HL-60 (cell line): ENCODE results near the gene KANK3.

ENCODE experiments used
- DNase-seq, 2 experiments: peaks; one replicate each; pipeline ENCODE4 v3.0.0-alpha.2; 2010 to 2020; ENCODE audit warnings: low read depth in 1 of 2, low spot score in 1 of 2
- H3K27ac ChIP-seq: fragments of 250-450 bp; sonication (Bioruptor Pico); replicated peaks from 2 replicates; pipeline ENCODE4 v1.5.1; 2020; ENCODE audit warnings: mild to moderate bottlenecking, moderate library complexity
- H3K27me3 ChIP-seq: fragments of 250-450 bp; sonication (Bioruptor Pico); 2 replicates; pipeline ENCODE4 v1.5.1; 2021; ENCODE audit warnings: mild to moderate bottlenecking, moderate library complexity; ENCODE audit not compliant: insufficient read depth, poor library complexity, severe bottlenecking
- H3K4me3 ChIP-seq: replicated peaks from 2 replicates; pipeline ENCODE4 v1.5.1; 2011; ENCODE audit warnings: mild to moderate bottlenecking, control low read depth, low read length; ENCODE audit not compliant: insufficient read depth
- GABPA ChIP-seq: IDR thresholded peaks from 2 replicates; pipeline ENCODE4 v1.6.1; 2012; ENCODE audit warnings: low read depth
- POLR2AphosphoS5 ChIP-seq: IDR thresholded peaks from 2 replicates; pipeline ENCODE4 v1.6.1; 2012; ENCODE audit warnings: low read depth
- SPI1 ChIP-seq: IDR thresholded peaks from 2 replicates; pipeline ENCODE4 v1.6.1; 2012; ENCODE audit warnings: low read depth, mild to moderate bottlenecking, borderline replicate concordance
- TF ChIP-seq, protein P1 (sequence below): IDR thresholded peaks from one replicate; pipeline ENCODE4 v1.5.1; 2011; ENCODE audit warnings: low read length, control low read depth, inconsistent platforms; ENCODE audit not compliant: insufficient read depth
- TF ChIP-seq, protein P2 (sequence below): IDR thresholded peaks from 2 replicates; pipeline ENCODE4 v1.6.1; 2012; ENCODE audit warnings: low read depth; ENCODE audit not compliant: insufficient replicate concordance

KANK3 gene

DNA sequence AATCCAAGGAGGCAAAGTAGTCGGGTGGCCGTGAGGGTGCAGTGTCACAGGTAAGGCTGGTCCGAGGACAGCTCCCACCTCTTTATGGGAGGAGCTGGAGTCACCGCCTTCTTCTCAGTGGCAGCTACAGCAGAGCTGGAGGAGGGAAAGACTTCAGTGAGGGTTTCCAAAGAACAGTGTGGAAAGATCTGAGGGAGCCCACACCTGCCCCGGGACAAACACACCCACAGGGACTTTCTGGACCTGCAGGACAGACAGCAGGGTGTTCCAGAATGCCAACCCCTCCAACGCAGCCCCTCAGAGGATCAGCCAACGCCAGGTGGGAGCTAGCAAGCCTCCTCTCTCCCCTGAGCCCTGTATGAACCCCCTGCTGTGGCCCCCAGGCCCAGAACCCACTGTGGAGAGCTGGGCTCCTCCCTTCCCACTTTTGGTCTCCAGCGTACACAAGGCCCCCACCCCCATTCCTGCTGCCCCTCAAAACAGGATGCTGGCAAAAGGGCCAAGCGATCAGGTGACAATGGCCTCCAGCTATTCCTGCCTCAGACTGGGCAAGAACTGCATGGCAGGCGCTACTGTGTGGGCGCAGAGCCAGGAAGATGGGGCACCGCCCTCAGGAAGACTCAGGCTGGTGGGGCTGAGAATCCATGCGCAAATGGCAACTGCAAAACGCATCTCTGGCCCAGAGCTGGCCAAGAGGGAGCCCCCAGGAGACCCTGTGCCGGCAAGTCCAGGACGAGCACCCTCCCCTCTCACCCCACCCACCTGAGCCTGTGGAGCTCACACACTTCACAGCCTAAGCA, 31.4 kb downstream of the KANK3 start:
- no peak for DNase-seq
- Histone ChIP-seq H3K27me3 (no peaks in the 10 kb centered on the region), H3K4me3 (no peak overlapping the region), H3K27ac (no peak overlapping the region)
- TF ChIP-seq POLR2AphosphoS5 (no peak), SPI1 (no peak), GABPA (no peak)
- TF ChIP-seq, protein P1, sequence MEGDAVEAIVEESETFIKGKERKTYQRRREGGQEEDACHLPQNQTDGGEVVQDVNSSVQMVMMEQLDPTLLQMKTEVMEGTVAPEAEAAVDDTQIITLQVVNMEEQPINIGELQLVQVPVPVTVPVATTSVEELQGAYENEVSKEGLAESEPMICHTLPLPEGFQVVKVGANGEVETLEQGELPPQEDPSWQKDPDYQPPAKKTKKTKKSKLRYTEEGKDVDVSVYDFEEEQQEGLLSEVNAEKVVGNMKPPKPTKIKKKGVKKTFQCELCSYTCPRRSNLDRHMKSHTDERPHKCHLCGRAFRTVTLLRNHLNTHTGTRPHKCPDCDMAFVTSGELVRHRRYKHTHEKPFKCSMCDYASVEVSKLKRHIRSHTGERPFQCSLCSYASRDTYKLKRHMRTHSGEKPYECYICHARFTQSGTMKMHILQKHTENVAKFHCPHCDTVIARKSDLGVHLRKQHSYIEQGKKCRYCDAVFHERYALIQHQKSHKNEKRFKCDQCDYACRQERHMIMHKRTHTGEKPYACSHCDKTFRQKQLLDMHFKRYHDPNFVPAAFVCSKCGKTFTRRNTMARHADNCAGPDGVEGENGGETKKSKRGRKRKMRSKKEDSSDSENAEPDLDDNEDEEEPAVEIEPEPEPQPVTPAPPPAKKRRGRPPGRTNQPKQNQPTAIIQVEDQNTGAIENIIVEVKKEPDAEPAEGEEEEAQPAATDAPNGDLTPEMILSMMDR, result no peak
- TF ChIP-seq, protein P2, sequence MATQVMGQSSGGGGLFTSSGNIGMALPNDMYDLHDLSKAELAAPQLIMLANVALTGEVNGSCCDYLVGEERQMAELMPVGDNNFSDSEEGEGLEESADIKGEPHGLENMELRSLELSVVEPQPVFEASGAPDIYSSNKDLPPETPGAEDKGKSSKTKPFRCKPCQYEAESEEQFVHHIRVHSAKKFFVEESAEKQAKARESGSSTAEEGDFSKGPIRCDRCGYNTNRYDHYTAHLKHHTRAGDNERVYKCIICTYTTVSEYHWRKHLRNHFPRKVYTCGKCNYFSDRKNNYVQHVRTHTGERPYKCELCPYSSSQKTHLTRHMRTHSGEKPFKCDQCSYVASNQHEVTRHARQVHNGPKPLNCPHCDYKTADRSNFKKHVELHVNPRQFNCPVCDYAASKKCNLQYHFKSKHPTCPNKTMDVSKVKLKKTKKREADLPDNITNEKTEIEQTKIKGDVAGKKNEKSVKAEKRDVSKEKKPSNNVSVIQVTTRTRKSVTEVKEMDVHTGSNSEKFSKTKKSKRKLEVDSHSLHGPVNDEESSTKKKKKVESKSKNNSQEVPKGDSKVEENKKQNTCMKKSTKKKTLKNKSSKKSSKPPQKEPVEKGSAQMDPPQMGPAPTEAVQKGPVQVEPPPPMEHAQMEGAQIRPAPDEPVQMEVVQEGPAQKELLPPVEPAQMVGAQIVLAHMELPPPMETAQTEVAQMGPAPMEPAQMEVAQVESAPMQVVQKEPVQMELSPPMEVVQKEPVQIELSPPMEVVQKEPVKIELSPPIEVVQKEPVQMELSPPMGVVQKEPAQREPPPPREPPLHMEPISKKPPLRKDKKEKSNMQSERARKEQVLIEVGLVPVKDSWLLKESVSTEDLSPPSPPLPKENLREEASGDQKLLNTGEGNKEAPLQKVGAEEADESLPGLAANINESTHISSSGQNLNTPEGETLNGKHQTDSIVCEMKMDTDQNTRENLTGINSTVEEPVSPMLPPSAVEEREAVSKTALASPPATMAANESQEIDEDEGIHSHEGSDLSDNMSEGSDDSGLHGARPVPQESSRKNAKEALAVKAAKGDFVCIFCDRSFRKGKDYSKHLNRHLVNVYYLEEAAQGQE, result no peak

- no peak overlapping the region for H3K27ac ChIP-seq
- DNase-seq, result no peak
These were observed 32.6 kb downstream of the KANK3 start for GRCh38 chr19:8310342-8311055.

GRCh38 chr19:8308891-8309291, 34.2 kb downstream of the KANK3 start:
- H3K27ac ChIP-seq, result no peak overlapping the region
- H3K4me3 ChIP-seq, result no peak overlapping the region
- no peak for DNase-seq

More at GRCh38 chr19:8310342-8311055, 32.6 kb downstream of the KANK3 start:
- H3K27me3 ChIP-seq, result no peaks in the 10 kb centered on the region
- no peak overlapping the region for H3K4me3 ChIP-seq
- TF ChIP-seq SPI1 (no peak), GABPA (no peak), POLR2AphosphoS5 (no peak)
- TF ChIP-seq, protein P2, result no peak
- TF ChIP-seq, protein P1, result no peak

More at GRCh38 chr19:8308891-8309291, 34.2 kb downstream of the KANK3 start:
- H3K27me3 ChIP-seq, result no peaks in the 10 kb centered on the region
- TF ChIP-seq POLR2AphosphoS5 (no peak), SPI1 (no peak), GABPA (no peak)
- TF ChIP-seq, protein P1, result no peak
- TF ChIP-seq, protein P2, result no peak
